ENCODE measurements around the gene PDE4C.
"Not testable (repeated sequence)": the region's sequence is repeated elsewhere in the genome, so short reads cannot be mapped to it uniquely, and the experiment has no call there.

Gene PDE4C

DNA sequence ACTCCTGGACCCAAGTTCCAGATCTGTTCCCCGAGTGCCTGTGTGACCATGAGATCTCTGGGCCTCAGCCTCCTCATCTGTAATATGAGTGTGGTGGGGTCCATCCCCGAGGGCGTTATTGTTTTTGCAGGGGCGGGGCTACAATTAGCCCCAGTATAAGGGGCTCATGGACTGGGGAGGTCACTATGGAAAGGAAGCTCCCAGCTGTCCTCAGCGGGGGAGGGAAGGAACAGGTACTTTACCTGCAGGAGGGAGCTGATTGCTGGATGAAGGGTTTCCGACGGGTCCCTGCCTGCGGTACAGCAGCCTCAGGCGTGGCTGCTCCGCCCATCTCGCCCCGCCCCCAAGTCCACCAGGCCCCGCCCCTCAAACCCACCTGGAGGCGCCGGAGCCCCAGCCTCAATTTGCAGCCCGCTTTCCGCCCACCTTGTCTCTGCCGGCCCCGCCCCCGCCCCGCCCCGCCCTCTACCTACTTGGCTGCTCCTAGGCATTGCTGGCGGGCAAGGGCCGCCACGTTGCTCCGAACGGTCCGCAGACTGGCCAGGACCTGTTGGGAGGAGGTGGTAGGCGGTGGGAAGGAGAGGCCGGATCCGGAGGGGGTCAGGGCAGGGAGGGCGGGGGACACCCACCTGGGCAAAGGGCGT lies 5.5 kb downstream of the PDE4C start:
- no peak for DNase-seq

DNA sequence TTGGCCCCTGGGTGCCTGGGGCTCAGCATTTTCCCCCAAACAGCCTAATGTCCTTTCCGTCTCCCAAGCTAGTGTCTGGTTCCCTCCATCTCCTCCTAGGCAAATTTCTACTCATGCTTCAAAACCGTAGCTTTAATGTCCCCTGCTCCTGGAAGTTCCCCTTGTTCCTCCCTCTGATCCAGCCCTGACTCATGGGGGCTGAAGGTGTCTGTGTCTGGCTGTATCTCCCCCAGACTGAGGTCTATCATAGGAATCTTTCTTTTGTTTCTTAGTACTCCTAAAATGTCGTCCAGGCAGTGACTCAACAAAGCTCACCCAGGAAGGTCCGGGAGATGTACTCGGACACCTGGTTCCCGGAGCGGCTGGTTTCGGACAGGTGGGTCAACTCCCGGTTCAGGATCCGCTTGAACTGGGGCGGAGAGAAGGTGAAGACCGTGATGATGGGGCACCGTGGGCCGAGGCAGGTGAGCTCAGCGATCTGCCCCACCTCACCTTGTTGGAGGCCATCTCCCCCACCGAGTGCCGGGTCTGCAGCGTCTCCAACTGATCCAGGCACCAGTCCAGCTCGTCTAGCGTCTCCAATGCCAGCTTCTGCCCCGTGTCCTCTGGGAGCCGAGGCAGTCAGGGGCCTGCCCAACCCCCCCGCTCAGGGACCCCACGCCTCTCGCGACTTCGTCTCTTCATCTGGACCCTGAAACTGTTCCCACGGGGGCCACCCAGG lies 6.2 kb downstream of the PDE4C start:
- DNase-seq = no peak

DNA sequence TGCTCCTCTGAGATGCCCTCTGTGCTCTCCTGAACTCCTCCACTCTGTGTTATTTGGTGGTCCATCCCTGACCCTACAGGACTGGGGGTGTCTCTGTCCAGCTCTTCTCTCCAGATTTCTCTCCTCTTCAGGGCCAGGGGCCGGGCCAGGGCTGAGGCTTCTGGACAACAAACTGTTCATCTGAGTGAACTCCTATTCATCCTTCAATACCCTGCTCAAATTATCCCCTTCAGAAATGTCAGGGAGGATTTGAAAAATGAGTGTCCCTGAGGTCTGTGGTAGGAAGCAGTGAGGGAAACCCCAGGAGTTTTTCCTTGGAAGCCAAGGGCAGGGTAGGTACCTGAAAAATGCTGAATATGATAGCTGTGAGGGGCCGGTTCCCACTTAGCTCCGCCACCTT lies 7.6 kb downstream of the PDE4C start:
- no peak for DNase-seq

DNA sequence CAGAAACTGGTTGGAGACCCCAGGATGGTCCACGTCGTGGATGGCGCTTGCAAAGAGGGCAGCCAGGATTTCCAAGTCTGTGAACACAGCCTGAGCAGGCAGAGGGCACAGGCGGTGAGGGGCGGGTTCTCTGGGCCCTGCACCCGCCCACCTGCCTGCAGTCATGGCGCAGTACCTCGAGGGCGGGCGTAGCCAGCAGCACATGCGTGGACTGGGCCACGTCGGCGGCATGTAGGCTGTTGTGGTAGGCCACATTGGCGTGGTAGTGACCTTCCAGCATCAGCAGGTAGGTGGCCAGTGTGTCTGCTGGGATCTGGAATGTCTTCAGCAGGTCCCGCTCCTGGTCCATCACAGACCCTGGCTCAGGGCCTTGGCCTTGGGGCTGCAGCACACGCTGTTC lies 8.1 kb downstream of the PDE4C start:
- DNase-seq = no peak

DNA sequence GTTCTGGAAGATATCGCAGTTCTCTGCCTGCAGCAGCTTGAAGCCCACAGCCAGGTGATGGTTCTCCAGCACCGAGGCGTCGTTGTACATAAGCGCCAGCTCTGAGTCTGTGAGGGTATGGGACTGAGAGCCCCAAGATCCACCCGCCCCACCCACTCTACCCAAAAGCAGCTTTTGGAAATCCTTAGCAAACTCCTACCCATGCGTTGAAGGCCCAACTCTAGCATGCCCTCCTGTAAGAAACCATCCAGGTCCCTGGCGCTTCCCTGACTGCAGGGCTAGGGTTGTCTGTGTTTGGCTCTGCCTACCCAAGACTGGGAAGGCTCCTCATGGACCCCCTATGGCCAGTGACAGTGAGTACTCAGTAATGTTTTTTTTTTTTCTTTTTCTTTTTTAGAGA lies 9.4 kb downstream of the PDE4C start:
- no peak for DNase-seq

DNA sequence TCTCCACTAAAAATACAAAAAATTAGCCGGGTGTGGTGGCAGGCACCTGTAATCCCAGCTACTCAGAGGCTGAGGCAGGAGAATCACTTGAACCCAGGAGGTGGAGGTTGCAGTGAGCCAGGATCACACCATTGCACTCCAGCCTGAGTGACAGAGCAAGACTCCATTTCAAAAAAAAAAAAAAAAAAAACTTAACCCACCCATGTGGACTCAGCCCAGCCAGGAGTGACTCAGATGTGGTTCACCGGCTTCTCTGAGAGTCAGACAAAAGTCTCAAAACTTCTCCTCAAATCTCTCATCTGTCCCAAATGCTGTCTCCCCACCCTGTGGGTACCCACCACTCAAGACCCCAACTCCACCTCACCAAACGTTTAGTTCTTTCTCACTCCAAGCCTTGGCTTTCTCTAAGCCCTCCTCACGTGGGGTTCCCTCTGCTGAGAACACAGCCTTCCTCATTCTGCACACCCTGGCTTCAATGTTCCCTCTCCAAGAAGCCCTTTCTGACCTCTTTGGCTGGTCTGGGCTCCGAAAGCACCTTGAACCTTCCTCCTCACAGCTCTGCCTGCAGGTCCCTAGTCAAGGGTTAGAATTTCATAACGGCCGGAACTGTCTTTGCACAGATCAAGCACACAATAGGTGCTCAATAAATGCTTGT lies 11.3 kb downstream of the PDE4C start:
- no peak for DNase-seq

DNA sequence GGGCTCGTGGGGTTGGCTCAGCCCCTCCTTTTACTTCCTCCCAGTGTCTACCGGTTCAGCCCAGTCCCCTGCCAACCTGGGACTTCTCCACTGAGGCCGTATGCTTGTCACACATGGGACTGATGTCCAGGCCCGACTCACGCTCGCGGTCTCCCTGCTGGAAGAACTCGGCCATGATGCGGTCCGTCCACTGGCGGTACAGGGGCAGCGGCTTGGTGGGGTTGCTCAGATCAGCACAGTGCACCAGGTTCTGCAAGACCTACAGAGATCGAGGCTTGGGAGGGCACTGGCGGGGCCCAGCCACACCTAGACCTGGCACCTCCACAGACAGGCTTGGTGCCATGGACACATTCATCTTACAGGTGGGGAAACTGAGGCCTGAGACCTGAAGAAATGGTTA lies 14.6 kb downstream of the PDE4C start:
- no peak for DNase-seq

DNA sequence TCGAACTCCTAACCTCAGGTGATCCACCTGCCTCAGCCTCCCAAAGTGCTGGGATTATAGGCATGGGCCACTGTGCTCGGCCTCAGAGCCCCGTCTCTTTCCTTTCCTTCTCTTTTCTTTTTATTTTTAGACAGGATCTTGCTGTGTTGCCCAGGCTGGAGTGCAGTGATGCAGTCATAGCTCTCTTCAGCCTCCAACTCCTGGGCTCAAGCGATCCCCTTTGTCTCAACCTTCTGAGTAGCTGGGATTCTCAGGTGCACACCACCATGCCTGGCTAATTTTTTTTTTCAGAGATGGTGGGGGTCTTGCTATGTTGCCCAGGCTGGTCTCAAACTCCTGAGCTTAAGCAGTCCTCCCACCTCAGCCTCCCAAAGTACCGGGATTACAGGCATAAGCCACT lies 16.3 kb downstream of the PDE4C start:
- not testable (repeated sequence) for DNase-seq

DNA sequence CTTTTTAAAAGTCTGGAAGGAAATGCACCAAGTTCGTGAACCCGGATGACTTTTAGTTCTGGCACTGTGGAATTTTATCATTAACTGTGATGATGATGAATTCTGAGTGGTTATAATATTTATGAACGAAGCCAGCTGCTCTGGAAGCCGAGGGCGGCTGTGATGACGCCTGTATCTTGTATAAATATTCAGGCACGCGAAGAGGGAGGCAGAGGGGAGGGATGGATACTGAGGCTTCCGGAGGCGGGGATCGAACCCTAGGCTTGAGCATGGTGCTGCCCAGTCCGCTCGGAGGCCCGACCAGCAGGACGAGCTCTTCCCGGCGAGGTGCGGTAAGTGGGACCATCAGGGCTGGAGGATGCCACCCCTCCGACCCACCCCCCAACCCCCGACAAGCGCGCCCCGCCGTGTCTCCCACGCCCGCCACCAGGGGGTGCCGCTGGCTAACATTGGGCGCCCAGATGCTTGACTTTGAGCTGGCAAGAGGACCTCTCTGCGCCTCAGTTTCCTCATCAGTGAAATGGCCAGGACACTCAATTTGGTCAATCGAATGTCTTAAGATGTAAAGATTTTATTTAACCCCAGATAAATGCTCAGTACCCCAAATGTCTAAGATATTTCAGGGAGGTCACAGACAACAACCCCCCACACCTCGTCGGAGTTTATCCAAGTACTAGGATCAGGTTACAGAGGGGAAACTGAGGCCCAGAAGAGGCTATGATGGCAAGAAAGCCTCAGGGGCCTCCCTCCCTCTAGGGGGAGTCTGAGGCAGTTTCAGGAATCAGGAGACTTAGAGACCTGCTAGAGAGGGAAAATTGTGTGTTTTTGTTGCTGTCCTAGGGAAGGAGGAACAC lies 17.9 kb downstream of the PDE4C start:
- peak; percentile 54 for DNase-seq

DNA sequence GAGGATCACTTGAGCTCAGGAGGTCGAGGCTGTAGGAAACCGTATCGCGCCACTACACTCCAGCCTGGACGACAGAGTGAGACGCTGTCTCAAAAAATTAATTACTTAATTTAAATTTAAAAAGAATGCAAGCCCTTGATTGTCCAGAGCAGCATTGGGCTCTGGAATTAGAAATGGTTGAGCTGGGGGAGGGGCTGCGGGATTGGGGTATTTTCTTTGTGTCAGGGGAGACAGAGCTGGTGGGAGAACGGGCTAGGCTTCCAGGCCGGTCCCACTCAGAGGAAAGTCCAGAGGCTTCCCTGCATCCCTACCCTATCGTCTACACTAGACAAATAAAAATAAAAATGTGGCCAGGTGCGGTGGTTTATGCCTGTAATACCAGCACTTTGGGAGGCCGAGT lies 20.2 kb downstream of the PDE4C start:
- DNase-seq = no peak

DNA sequence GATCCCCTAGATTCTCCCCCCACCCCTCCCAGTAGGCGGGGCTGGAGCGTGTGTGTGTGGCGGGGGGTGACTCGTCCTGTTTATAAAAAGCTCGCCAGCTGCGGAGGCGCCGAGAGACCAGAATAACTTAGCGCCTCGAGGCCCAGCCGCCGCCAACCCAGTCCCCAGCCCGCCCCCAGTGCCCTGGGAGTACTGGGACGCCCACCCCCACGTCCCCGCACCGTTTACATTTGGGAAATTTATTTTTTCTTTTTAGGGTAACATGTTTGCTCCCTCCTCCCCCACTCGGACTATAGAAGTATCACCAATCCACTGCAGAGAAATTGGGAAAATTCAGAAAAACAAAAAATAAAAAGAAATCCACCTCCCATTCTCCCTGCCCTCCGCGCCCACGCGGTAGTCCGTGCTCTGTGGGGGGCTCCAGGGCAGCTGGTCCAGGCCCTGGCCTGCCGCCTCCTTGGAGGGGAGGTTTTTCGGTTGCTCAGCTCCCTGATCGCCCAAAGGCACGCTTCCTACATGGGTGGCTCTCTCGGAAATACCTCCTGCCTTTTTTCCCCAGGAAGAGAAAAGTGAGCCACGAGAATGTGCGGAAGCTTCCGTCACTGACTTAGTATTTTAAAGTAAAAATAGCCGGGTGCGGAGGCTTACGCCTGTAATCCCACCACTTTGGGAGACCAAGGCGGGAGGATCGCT lies 20.9 kb downstream of the PDE4C start:
- DNase-seq = peak; percentile 56

DNA sequence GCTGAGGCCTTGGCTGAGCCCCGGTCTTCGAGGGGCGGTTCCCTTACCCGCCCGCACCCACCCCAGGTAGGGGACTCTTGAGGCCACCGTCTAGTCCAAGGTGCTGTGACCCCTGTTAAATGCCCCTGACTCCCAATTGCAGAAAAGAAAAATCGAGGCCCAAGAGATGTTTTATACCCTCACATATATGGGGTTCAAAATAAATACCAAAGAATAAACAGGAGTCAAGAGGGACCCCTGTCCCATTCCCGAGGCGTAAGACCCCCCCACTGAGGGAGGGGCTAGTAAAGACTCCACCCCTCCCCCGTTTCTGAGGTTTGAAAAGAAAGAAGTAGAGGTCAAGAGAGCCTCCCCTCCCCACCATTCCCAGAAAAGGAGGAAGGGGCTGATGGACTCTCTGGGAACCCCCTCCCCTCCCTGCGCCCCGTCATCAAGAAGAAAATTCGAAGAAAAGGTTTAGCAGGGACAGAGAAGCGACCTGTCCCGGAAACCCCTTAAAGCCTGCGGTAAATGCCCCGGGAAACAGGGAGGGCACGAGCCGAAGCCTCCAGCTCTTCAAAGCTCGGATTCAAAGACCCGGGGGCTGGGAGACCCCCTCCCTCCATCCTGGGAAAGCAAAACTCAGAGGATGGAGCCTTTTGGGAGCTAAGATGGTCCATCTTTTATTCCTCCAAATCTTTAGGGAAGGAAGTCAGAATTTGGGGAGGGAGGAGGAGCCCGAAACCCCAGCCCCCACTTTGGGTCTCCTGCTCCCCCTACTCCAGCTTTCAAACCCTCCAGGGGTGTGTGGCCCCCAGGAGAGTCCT lies 21.6 kb downstream of the PDE4C start:
- no peak for DNase-seq

DNA sequence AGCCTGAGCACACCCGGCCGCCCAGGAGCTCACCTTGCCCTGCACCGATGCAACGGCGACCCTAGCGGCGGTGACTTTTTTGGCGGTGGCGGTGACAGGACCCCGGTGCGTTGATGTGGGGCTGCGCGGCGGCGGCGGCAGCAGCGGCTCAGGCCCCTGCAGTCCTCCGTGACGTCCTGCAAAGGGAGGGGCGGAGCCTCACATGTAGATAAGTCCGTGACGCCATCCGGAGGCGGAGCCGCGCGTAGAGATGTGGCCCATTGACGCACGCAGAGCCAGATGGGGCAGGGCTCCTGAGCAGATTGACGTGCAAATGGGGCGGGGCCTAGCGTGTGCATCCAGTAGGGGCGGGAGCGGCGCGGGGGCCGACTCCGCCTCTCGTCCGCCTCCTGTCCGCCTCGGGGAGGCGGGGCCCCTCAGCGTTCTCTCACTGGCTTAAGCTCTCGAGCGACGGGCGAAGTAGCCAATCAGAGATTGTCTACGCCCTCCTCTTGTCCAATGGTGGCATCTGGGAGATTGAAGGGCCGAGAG lies 22.3 kb downstream of the PDE4C start, which contains the start of gene RAB3A:
Gene RAB3A (minus strand): TSS at position 180 of the 531 bp plus-strand sequence. CDS start 1,302 bp downstream, outside the sequence.
- peak; percentile 100 for DNase-seq

DNA sequence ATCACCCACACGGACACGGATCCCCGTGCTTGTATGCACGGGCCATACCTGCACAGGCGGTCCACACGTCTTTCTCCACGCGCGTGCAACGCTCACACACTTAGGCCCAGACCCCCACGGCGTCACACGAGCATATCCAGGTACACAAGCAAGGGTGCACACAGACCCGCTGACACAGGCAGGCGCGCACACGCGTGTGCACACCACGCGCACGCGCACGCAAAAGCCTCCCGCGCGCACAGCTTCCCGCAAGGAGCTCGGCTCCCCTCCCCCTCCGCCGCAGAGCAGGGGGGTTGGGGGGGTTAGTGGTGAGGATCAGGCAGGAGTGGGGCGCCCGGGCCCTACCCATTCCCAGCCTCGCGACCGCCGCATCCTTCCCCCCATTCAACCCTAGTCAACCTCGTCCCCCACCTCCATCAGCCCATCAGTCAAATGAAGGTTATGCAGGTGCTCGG lies 22.8 kb downstream of the PDE4C start:
- peak; percentile 61 for DNase-seq

DNA sequence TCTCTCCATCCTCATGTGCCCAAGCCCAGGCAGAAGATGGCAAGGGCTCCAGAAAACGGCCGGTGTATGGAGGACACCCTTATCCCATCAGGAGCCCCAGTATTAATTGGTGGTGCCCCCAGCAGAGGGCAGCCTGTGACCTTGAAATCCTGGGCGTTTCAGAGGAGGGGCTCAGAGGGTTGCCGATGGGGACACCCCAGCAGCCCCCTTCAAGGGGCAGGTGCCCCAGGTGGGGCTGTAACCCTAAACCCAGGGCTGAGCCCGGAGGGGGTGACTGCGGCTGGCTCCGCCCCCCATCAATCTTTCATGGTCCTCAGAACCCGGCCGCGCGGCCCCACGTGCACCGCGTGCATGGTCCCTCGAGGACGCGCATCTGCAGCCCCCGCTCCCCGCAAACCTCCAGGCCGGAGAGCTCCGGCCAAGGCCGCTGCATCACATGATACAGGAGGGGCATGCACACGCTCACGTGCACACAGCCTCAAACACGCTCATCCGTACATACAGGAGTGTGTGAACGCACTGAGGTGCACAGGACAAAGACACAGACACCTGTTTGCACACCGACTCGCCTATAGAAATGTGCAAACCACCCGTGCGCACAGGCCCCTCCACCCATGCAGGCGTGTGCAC lies 23.3 kb downstream of the PDE4C start:
- DNase-seq = peak; percentile 36

DNA sequence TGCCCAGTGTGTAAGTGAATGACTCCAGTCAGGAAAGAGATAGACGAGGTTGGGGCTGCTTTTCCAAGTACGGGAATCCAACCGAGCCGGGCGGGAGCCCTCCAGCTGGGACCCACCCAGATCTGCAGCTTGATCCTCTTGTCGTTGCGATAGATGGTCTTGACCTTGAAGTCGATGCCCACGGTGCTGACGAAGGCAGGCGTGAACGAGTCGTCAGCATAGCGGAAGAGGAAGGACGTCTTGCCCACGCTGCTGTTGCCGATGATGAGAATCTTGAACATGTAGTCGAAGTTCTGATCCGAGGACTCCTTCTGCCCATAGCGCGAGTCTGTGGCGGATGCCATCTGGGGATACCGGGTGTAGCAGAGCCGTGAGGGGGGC lies 23.9 kb downstream of the PDE4C start:
- no peak for DNase-seq

DNA sequence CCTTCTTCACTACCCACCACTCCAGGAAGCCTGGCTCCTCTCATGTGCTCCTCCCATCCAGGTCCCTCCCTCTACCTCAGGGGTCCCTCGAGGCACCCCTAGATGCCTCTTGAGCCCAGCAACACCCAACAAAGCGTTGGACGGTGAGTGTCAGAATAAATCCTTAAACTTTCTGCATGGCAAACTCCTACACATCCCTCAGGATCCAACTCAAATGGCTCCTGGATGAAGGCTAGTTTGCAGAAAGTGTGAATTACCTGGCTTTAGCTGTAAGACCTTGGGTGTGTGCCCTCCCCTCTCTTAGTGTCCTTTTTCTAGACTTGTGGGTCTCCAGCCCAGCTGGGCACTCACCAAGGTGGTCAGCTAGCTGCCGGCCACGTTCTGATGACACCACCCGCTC lies 27.9 kb downstream of the PDE4C start:
- no peak for DNase-seq

DNA sequence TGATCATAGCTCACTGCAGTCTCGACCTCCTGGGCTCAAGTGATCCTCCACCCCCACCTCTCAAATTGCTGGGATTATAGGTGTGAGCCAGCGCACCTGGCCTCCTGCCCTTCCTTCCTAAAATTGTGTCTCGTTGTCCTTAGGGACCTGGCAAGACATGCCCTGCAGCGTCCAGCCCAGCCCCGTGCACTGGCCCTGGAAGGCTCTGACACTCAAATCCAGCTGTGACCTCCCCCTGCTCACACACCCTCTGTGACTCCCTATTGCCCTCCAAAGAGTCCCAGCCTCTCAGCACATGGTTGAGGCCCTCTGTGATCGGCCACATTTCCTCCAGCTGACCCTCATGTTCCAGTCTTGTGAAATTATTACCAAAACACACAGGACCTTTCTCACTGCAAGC lies 28.3 kb downstream of the PDE4C start:
- DNase-seq = no peak

DNA sequence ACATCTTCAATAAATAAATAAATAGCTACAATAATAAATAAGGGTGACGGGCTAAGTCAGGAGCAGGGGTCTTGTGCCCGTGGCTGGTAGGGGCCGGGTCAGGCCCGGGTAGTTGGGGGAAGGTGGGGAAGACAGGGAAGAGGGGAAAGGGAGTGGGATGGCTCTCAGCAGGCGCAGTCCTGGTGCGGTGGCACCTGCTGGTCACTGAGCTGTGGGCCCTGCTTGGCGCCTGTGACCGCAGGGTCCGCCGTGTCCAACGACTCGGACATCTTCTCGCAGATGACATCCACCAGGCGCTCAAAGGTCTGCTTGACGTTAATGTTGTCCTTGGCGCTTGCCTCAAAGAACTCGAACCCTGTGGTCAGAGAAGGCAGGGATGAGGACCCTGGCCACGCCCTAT lies 28.9 kb downstream of the PDE4C start:
- no peak for DNase-seq

DNA sequence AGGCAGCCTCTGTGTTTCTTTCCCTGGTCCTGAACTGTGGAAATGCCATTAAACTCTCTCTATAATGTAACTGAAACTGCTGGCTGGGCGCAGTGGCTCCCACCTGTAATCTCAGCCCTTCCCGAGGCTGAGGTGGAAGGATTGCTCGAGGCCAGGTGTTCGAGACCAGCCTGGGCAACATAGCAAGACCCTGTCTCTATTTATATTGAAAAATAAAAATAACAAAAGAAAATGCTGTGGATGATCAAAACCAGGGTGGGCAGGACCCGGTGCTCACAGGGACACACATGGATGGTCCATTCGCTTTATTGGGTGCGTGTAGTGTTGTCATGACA lies 29.8 kb downstream of the PDE4C start:
- DNase-seq = no peak
